GM21528 (cell line): ENCODE measurements around the gene SLX4IP.

ENCODE experiments used
- ATAC-seq: cut with Tn5 transposase; IDR thresholded peaks from one replicate; pipeline ENCODE4 v1.9.1; 2021; ENCODE audit warnings: mild to moderate bottlenecking, moderate library complexity; ENCODE audit not compliant: unreplicated experiment, low FRiP score

SLX4IP gene

GRCh38 chr20:10639737-10640556, 204.8 kb downstream of the SLX4IP start:
- ATAC-seq = no peak

GRCh38 chr20:10640897-10641296, 205.8 kb downstream of the SLX4IP start:
- no peak for ATAC-seq

GRCh38 chr20:10641467-10641866, 206.4 kb downstream of the SLX4IP start:
- ATAC-seq = no peak

GRCh38 chr20:10641893-10642292, 206.8 kb downstream of the SLX4IP start:
- ATAC-seq = no peak

- no peak for ATAC-seq
Observed at GRCh38 chr20:10642856-10643559, 207.9 kb downstream of the SLX4IP start.

GRCh38 chr20:10643560-10643873, 208.4 kb downstream of the SLX4IP start:
- ATAC-seq = no peak

- ATAC-seq = peak; percentile 68
Observed at GRCh38 chr20:10644458-10645204, 209.5 kb downstream of the SLX4IP start.

GRCh38 chr20:10645205-10645570, 210.1 kb downstream of the SLX4IP start:
- ATAC-seq = no peak

GRCh38 chr20:10646006-10646405, 210.9 kb downstream of the SLX4IP start:
- ATAC-seq = no peak

GRCh38 chr20:10646886-10647420, 211.8 kb downstream of the SLX4IP start:
- ATAC-seq = no peak

- no peak for ATAC-seq
Observed at GRCh38 chr20:10647471-10647870, 212.4 kb downstream of the SLX4IP start.

- ATAC-seq = no peak
Observed at GRCh38 chr20:10647909-10648308, 212.8 kb downstream of the SLX4IP start.

- ATAC-seq = no peak
Observed at GRCh38 chr20:10648651-10649050, 213.5 kb downstream of the SLX4IP start.

GRCh38 chr20:10649080-10649796, 214.1 kb downstream of the SLX4IP start:
- ATAC-seq = no peak

GRCh38 chr20:10649797-10650160, 214.7 kb downstream of the SLX4IP start:
- ATAC-seq = no peak

- ATAC-seq = no peak
Observed at GRCh38 chr20:10651227-10651990, 216.3 kb downstream of the SLX4IP start.

GRCh38 chr20:10652185-10652584, 217.1 kb downstream of the SLX4IP start:
- ATAC-seq = no peak

GRCh38 chr20:10652660-10653261, 217.7 kb downstream of the SLX4IP start:
- ATAC-seq = no peak

GRCh38 chr20:10653599-10654249, 218.6 kb downstream of the SLX4IP start:
- peak; percentile 48 for ATAC-seq
